HL-60 (cell line): ENCODE measurements around the gene HECTD4.

Experiments used
- DNase-seq, 2 experiments: peaks; one replicate each; pipeline ENCODE4 v3.0.0-alpha.2; 2010 to 2020; ENCODE audit warnings: low read depth in 1 of 2, low spot score in 1 of 2
- H3K27ac ChIP-seq: fragments of 250-450 bp; sonication (Bioruptor Pico); replicated peaks from 2 replicates; pipeline ENCODE4 v1.5.1; 2020; ENCODE audit warnings: mild to moderate bottlenecking, moderate library complexity
- H3K27me3 ChIP-seq: fragments of 250-450 bp; sonication (Bioruptor Pico); 2 replicates; pipeline ENCODE4 v1.5.1; 2021; ENCODE audit warnings: mild to moderate bottlenecking, moderate library complexity; ENCODE audit not compliant: insufficient read depth, poor library complexity, severe bottlenecking
- H3K4me3 ChIP-seq: replicated peaks from 2 replicates; pipeline ENCODE4 v1.5.1; 2011; ENCODE audit warnings: mild to moderate bottlenecking, control low read depth, low read length; ENCODE audit not compliant: insufficient read depth
- CTCF ChIP-seq: IDR thresholded peaks from one replicate; pipeline ENCODE4 v1.5.1; 2011; ENCODE audit warnings: low read length, control low read depth, inconsistent platforms; ENCODE audit not compliant: insufficient read depth
- GABPA ChIP-seq: IDR thresholded peaks from 2 replicates; pipeline ENCODE4 v1.6.1; 2012; ENCODE audit warnings: low read depth
- POLR2AphosphoS5 ChIP-seq: IDR thresholded peaks from 2 replicates; pipeline ENCODE4 v1.6.1; 2012; ENCODE audit warnings: low read depth
- SPI1 ChIP-seq: IDR thresholded peaks from 2 replicates; pipeline ENCODE4 v1.6.1; 2012; ENCODE audit warnings: low read depth, mild to moderate bottlenecking, borderline replicate concordance
- TF ChIP-seq, protein P1 (sequence below): IDR thresholded peaks from 2 replicates; pipeline ENCODE4 v1.6.1; 2012; ENCODE audit warnings: low read depth; ENCODE audit not compliant: insufficient replicate concordance

HECTD4 gene

DNA sequence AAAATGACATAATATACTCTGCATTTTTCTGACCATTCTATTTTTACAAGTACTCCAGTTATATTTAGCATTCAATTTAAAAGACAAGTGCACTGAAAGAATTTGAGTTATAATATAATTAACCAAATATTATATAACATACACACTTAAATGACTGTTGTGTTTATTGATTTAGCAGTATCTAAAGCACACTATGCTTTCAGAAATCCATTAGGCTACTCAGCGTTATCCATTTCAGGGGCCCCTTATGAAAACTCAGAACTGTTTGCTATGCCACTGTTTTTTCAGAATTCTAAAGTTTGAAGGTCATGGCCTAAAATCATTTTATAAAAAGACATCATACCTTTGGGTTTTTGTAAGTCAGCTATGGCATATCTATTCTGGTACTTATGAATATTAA, 57.1 kb downstream of the HECTD4 start:
- H3K27ac ChIP-seq = no peak overlapping the region
- no peak overlapping the region for H3K4me3 ChIP-seq
- no peaks in the 10 kb centered on the region for H3K27me3 ChIP-seq
- DNase-seq = no peak
- TF ChIP-seq SPI1 (no peak), POLR2AphosphoS5 (no peak), CTCF (no peak), GABPA (no peak)
- TF ChIP-seq, protein P1, sequence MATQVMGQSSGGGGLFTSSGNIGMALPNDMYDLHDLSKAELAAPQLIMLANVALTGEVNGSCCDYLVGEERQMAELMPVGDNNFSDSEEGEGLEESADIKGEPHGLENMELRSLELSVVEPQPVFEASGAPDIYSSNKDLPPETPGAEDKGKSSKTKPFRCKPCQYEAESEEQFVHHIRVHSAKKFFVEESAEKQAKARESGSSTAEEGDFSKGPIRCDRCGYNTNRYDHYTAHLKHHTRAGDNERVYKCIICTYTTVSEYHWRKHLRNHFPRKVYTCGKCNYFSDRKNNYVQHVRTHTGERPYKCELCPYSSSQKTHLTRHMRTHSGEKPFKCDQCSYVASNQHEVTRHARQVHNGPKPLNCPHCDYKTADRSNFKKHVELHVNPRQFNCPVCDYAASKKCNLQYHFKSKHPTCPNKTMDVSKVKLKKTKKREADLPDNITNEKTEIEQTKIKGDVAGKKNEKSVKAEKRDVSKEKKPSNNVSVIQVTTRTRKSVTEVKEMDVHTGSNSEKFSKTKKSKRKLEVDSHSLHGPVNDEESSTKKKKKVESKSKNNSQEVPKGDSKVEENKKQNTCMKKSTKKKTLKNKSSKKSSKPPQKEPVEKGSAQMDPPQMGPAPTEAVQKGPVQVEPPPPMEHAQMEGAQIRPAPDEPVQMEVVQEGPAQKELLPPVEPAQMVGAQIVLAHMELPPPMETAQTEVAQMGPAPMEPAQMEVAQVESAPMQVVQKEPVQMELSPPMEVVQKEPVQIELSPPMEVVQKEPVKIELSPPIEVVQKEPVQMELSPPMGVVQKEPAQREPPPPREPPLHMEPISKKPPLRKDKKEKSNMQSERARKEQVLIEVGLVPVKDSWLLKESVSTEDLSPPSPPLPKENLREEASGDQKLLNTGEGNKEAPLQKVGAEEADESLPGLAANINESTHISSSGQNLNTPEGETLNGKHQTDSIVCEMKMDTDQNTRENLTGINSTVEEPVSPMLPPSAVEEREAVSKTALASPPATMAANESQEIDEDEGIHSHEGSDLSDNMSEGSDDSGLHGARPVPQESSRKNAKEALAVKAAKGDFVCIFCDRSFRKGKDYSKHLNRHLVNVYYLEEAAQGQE = no peak

DNA sequence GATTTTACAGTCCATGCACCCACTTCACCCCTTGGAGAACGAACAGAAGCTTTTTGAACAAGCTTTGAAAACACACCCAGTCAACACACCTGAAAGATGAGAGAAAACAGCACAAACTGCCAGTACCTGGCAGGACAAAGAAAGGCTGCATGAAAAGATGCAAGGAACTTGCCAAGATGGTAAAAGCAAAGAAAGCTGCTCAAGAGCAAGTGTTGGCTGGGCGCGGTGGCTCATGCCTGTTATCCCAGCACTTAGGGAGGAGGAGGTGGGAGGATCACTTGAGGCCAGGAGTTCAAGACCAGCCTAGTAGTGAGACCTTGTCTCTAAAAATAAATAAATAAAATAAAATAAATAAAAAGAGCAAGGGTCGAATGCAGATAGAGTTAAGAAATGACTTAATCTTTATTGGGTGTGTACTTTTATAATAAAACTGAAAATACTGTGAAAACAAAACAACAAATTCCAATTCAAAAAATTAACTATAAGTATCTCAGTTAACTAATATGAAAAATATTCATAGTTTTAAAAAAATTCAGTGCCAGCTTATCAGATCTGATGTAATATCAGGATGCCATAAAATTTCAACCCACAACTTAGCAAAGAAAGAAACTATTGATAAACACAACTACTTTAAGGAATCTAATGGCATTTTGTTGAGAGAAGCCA, 59.2 kb downstream of the HECTD4 start:
- TF ChIP-seq, protein P1 = no peak
- TF ChIP-seq POLR2AphosphoS5 = no peak
- no peak for TF ChIP-seq CTCF
- no peak for TF ChIP-seq SPI1
- no peak for TF ChIP-seq GABPA
- no peak overlapping the region for H3K27ac ChIP-seq
- no peaks in the 10 kb centered on the region for H3K27me3 ChIP-seq
- no peak for DNase-seq
- no peak overlapping the region for H3K4me3 ChIP-seq

DNA sequence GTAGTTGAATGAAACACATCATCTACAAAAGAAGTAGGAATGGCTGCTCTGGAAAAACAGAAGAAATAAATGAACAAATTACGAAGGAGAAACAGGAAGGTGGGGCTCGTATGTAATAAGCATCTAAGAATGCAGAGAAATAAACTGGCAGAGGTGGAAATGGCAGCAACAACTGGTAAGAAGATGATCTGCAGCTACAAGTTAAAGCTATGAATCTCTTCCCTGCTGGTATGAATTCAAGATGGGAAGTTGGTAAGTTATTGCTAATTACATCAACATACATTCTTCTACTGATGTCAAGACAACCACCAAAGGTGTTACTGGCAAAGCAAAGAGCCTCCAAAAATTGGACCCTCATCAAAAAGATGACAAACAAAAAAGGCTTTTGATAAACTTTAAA, 59.8 kb downstream of the HECTD4 start:
- no peak overlapping the region for H3K27ac ChIP-seq
- TF ChIP-seq, protein P1 = no peak
- TF ChIP-seq SPI1 (no peak), POLR2AphosphoS5 (no peak), GABPA (no peak), CTCF (no peak)
- no peaks in the 10 kb centered on the region for H3K27me3 ChIP-seq
- no peak for DNase-seq
- no peak overlapping the region for H3K4me3 ChIP-seq
